ENCODE measurements around the gene THUMPD3.

GRCh38 chr3:9392041-9392440 is 29.2 kb downstream of the THUMPD3 start:
- TF ChIP-seq CTCF (IDR thresholded peaks at IDR 0.05): no peak
- no peak for TF ChIP-seq POLR2A (IDR thresholded peaks at IDR 0.05)
